OCI-LY3 (cell line): ENCODE data around the gene GPC3.

Experiments
- H2AFZ ChIP-seq: fragments of 200-600, 300-600 bp; shearing (Covaris generic); 2 replicates; pipeline ENCODE4 v1.6.0; 2014; ENCODE audit warnings: antibody characterized with exemption, low read depth, low read length
- H3K27ac ChIP-seq: fragments of 200-600, 300-600 bp; sonication (generic); 2 replicates; pipeline ENCODE4 v1.5.1; 2014; ENCODE audit warnings: mild to moderate bottlenecking, low read length, moderate library complexity, mixed read lengths
- H3K27me3 ChIP-seq: fragments of 200-600, 300-600 bp; sonication (generic); 2 replicates; pipeline ENCODE4 v1.6.1; 2014; ENCODE audit warnings: low read depth, low read length, mixed read lengths
- H3K36me3 ChIP-seq: fragments of 200-600, 300-600 bp; sonication (generic); replicated peaks from 2 replicates; pipeline ENCODE3; 2014; ENCODE audit warnings: low read depth, low read length, mixed read lengths
- H3K4me1 ChIP-seq: fragments of 300-600, 200-600 bp; sonication (generic); 2 replicates; pipeline ENCODE4 v1.6.1; 2014; ENCODE audit warnings: low read length, mixed read lengths
- H3K4me2 ChIP-seq: fragments of 200-600, 300-600 bp; sonication (generic); 2 replicates; pipeline ENCODE4 v1.6.1; 2014; ENCODE audit warnings: low read length, mixed read lengths
- H3K4me3 ChIP-seq: fragments of 300-600, 200-600 bp; sonication (generic); 2 replicates; pipeline ENCODE4 v1.5.1; 2014; ENCODE audit warnings: antibody characterized with exemption, mild to moderate bottlenecking, low read length, moderate library complexity
- H3K79me2 ChIP-seq: fragments of 300-600, 200-600 bp; shearing (Covaris generic); 2 replicates; pipeline ENCODE4 v1.6.1; 2014; ENCODE audit warnings: mild to moderate bottlenecking, low read length, mixed read lengths
- H3K9ac ChIP-seq: fragments of 300-600, 200-600 bp; shearing (Covaris generic); 2 replicates; pipeline ENCODE4 v1.6.0; 2014; ENCODE audit warnings: mild to moderate bottlenecking, low read length, moderate library complexity
- H3K9me3 ChIP-seq: fragments of 200-600, 300-600 bp; shearing (Covaris generic); 2 replicates; pipeline ENCODE4 v1.6.1; 2014; ENCODE audit warnings: low read length, mixed read lengths; ENCODE audit not compliant: insufficient read depth
- H4K20me1 ChIP-seq: fragments of 200-600, 300-600 bp; sonication (generic); 2 replicates; pipeline ENCODE4 v1.6.1; 2016; ENCODE audit warnings: low read length, mixed read lengths; ENCODE audit not compliant: insufficient read depth
- EZH2phosphoT487 ChIP-seq: fragments of 200-600 bp; shearing (Covaris generic); IDR thresholded peaks from 2 replicates; pipeline ENCODE4 v1.6.1; 2018; ENCODE audit warnings: antibody characterized with exemption, mixed run types, low read depth
- TF ChIP-seq, protein P1 (sequence below): fragments of 200-600, 300-600 bp; sonication (generic); IDR thresholded peaks from 2 replicates; pipeline ENCODE4 v1.5.1; 2014; ENCODE audit warnings: antibody characterized with exemption, low read length, low read depth

GPC3 gene

DNA sequence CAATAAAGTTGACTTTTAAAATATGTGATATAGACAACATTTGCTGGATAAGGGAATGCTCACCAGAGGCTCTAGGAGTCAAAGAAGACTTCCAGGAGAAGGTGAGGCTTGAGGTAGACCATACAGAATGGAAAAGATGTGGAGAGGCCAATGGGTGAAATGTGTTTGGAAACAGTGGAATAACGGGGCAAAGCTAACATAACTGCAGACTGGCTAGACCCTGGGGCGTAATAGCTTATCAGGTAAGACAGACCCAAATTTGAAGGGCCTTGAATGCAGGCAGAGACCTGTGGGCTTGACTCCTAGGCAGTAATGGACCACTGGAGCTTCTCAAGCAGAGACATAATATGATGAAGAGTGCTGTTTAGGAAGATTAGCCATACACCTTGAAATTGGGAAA is 25.4 kb downstream of the GPC3 start:
- no peaks in the 10 kb centered on the region for H3K27me3 ChIP-seq
- H3K79me2 ChIP-seq = no peaks in the 10 kb centered on the region
- no peaks in the 10 kb centered on the region for H4K20me1 ChIP-seq
- H3K4me2 ChIP-seq = no peak overlapping the region
- TF ChIP-seq, protein P1, sequence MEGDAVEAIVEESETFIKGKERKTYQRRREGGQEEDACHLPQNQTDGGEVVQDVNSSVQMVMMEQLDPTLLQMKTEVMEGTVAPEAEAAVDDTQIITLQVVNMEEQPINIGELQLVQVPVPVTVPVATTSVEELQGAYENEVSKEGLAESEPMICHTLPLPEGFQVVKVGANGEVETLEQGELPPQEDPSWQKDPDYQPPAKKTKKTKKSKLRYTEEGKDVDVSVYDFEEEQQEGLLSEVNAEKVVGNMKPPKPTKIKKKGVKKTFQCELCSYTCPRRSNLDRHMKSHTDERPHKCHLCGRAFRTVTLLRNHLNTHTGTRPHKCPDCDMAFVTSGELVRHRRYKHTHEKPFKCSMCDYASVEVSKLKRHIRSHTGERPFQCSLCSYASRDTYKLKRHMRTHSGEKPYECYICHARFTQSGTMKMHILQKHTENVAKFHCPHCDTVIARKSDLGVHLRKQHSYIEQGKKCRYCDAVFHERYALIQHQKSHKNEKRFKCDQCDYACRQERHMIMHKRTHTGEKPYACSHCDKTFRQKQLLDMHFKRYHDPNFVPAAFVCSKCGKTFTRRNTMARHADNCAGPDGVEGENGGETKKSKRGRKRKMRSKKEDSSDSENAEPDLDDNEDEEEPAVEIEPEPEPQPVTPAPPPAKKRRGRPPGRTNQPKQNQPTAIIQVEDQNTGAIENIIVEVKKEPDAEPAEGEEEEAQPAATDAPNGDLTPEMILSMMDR = no peak
- TF ChIP-seq EZH2phosphoT487 = no peak
- H3K4me1 ChIP-seq = no peaks in the 10 kb centered on the region
- H3K27ac ChIP-seq = no peak overlapping the region
- no peak overlapping the region for H3K9ac ChIP-seq
- no peaks in the 10 kb centered on the region for H3K36me3 ChIP-seq
- H2AFZ ChIP-seq = no peak overlapping the region
- no peak overlapping the region for H3K4me3 ChIP-seq
- H3K9me3 ChIP-seq = no peaks in the 10 kb centered on the region

DNA sequence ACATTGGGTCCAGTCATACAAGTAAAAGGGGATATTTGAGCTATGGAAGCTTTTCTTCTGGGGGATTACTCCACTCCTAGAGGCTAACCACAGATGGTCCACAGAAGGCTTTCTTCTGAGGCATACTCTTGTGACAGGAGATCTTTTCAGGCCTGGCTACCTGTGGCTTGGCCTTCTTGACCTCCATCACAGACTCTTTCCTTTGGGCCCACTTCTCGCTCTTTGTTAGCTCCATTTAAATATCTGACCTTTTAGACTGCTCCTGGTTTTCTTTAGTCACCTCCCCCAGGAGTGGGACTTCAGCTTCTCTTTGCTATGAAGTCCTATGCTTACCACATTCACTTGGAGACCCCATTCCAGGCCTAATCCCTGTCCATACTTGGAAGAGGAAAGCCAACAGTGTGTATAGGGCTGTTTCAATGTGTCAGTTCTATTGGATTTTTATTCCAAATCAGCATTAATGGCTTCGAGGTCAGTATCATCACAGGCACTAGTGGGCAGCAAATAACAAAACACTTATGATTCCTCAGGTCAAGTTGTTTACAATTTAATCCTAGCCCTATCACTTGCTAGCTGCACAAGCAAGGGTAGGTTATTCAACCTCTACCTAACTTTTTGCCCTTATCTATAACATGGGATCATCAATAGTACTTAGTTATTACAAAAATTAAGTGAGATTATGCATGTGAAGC is 26.3 kb downstream of the GPC3 start:
- no peak overlapping the region for H3K4me3 ChIP-seq
- H3K9me3 ChIP-seq = no peaks in the 10 kb centered on the region
- H3K4me2 ChIP-seq = no peak overlapping the region
- H2AFZ ChIP-seq = no peak overlapping the region
- no peaks in the 10 kb centered on the region for H4K20me1 ChIP-seq
- no peaks in the 10 kb centered on the region for H3K4me1 ChIP-seq
- TF ChIP-seq, protein P1 = no peak
- H3K9ac ChIP-seq = no peak overlapping the region
- H3K27ac ChIP-seq = no peak overlapping the region
- H3K79me2 ChIP-seq = no peaks in the 10 kb centered on the region
- H3K36me3 ChIP-seq = no peaks in the 10 kb centered on the region
- no peaks in the 10 kb centered on the region for H3K27me3 ChIP-seq

DNA sequence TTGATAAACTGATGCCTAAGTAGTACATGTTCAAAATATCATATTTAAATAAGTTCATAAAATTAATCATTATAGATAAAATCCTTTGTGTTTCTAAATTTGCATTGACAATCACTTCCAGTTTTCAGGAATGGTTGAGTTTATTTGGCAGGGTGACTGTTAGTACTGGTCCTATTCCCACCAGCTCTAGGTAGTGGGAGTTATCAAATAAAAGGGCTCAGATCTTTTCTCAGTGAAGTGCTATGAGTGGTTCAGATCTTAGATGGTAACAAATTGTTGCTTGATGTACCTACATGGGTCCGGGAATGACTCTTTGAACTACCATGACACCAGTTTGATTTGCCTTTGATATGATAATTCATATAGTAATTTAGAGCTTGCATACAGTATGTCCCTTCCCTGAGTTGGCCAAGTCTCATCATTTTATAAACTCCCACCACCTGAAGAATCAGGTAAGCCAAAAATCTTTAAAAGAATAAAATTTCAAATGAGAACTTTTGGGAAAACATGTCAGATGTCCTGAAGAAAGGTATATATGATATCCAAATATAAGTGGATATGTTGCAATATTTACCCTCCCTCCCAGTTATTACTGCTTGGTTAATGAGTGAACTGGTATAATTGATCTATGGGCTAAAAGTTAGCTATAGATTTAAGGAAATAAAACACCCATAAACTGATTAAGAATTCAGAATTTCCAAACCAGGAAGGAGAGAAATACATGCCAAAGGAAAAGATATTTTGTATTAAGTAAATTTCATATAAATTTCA is 28.6 kb downstream of the GPC3 start:
- Histone ChIP-seq H3K4me2 (no peak overlapping the region), H3K4me1 (no peaks in the 10 kb centered on the region), H2AFZ (no peak overlapping the region), H3K27me3 (no peaks in the 10 kb centered on the region), H4K20me1 (no peaks in the 10 kb centered on the region), H3K27ac (no peak overlapping the region), H3K36me3 (no peaks in the 10 kb centered on the region), H3K9ac (no peak overlapping the region), H3K79me2 (no peaks in the 10 kb centered on the region), H3K9me3 (no peaks in the 10 kb centered on the region), H3K4me3 (no peak overlapping the region)
- TF ChIP-seq, protein P1 = no peak

DNA sequence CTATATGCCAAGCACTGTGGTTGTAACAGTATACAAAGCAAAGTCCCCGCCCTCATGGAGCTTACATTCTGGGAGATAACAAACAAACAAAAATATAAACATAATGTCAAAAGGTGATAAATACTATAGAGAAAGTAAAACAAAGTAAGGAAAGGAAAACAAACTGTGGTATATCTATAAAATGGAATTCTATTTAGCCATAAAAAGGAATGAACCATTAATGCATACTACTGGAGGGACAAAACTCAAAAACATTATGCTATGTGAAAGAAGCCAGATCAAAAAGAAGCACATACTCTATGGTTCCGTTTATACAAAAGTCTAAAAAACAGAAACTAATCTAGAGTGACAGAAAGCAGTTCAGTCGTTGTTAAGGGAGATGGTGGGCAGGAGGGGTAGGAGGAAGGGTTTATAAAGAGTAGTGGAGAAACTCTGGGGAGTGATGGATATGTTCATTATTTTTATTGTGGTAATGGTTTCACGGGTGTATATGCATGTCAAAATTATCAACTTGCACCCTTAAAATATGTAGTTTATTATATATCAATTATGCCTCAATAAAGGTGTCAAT is 31.5 kb downstream of the GPC3 start:
- no peaks in the 10 kb centered on the region for H3K36me3 ChIP-seq
- no peak overlapping the region for H2AFZ ChIP-seq
- no peaks in the 10 kb centered on the region for H3K4me1 ChIP-seq
- TF ChIP-seq, protein P1 = no peak
- no peak for TF ChIP-seq EZH2phosphoT487
- H3K4me2 ChIP-seq = no peak overlapping the region
- no peak overlapping the region for H3K4me3 ChIP-seq
- no peaks in the 10 kb centered on the region for H3K9me3 ChIP-seq
- no peaks in the 10 kb centered on the region for H3K79me2 ChIP-seq
- no peaks in the 10 kb centered on the region for H4K20me1 ChIP-seq
- no peaks in the 10 kb centered on the region for H3K27me3 ChIP-seq
- H3K27ac ChIP-seq = no peak overlapping the region
- H3K9ac ChIP-seq = no peak overlapping the region
